ENCODE measurements around the gene OSMR. TPM values are rescaled to one million over a fixed set of nuclear protein-coding genes. Genes with fewer than 3 reads are reported as not detected.

OSMR gene
- total and polyA plus RNA-seq, 2 of the 13 experiments (the other 11 are each of a cell fraction or from before 2014, with no cell fraction given): 21.3 to 86.5 TPM

DNA sequence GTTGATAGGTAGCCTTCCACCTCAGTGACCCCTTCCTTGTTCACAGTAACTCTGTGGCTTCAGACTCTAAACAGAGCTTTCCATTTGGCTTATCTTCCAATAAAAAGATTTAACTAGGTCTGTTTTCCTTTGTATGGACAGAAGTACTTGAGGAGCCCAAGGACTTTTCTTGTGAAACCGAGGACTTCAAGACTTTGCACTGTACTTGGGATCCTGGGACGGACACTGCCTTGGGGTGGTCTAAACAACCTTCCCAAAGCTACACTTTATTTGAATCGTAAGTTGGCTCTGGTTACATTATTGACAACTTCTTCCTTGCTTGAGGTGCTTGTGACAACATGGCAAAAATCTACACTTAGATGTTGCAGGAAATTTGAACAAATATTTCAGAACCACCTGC lies 39.4 kb downstream of the OSMR start (continued):
- TF ChIP-seq ZNF3 (CRISPR knock-in tag; IDR thresholded peaks at IDR 0.05): no peak
- no peak for TF ChIP-seq PHF20 (CRISPR knock-in tag; IDR thresholded peaks at IDR 0.05)
- TF ChIP-seq ZNF790 (CRISPR knock-in tag; IDR thresholded peaks at IDR 0.05; ENCODE audit: borderline replicate concordance): no peak
- TF ChIP-seq ZNF251 (CRISPR knock-in tag; IDR thresholded peaks at IDR 0.05): no peak
- no peak for TF ChIP-seq GTF2F1 (IDR thresholded peaks at IDR 0.05; ENCODE audit: low read length)
- TF ChIP-seq, protein P1, sequence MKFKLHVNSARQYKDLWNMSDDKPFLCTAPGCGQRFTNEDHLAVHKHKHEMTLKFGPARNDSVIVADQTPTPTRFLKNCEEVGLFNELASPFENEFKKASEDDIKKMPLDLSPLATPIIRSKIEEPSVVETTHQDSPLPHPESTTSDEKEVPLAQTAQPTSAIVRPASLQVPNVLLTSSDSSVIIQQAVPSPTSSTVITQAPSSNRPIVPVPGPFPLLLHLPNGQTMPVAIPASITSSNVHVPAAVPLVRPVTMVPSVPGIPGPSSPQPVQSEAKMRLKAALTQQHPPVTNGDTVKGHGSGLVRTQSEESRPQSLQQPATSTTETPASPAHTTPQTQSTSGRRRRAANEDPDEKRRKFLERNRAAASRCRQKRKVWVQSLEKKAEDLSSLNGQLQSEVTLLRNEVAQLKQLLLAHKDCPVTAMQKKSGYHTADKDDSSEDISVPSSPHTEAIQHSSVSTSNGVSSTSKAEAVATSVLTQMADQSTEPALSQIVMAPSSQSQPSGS (CRISPR knock-in tag; IDR thresholded peaks at IDR 0.05): no peak
- TF ChIP-seq, protein P2, sequence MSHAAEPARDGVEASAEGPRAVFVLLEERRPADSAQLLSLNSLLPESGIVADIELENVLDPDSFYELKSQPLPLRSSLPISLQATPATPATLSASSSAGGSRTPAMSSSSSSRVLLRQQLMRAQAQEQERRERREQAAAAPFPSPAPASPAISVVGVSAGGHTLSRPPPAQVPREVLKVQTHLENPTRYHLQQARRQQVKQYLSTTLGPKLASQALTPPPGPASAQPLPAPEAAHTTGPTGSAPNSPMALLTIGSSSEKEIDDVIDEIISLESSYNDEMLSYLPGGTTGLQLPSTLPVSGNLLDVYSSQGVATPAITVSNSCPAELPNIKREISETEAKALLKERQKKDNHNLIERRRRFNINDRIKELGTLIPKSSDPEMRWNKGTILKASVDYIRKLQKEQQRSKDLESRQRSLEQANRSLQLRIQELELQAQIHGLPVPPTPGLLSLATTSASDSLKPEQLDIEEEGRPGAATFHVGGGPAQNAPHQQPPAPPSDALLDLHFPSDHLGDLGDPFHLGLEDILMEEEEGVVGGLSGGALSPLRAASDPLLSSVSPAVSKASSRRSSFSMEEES (CRISPR knock-in tag; IDR thresholded peaks at IDR 0.05): no peak
- TF ChIP-seq MTF2 (CRISPR knock-in tag; IDR thresholded peaks at IDR 0.05; ENCODE audit: borderline replicate concordance): no peak

DNA sequence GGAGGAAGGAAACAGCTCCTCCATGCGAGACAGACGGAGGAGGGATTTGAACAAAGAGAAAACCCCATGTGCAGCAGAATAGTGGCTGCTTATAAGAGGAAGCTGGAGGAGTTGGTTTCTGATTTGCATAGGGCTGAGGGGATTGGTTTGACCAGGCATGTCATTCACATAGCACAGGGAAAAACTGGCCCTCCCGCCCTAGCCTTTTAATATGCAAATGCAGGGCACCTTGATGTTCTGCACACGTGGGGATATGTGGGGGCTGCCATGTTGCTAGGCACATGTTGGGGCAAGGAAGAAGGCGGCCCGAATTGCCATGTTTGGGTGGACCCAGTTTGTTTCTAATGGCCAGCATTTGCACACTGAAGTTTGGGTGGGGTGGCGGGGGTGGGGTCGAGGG lies 42.2 kb downstream of the OSMR start:
- intact Hi-C loops (cut with micrococcal nuclease; ENCODE audit: unreplicated experiment): no loop called here
- ChIA-PET CTCF (ENCODE audit: low intra/inter-chr PET ratio, low total read pairs) (no interaction called here), POLR2A (no interaction called here)
- Histone ChIP-seq H3K4me2 (ENCODE audit: low read depth, low read length) (no peak overlapping the region), H3K27ac (ENCODE audit: extremely low read length, insufficient read depth, low read length) (no peak overlapping the region), H3K79me2 (ENCODE audit: insufficient read depth, low read length) (no peaks in the 10 kb centered on the region), H3K36me3 (replicated peaks in 1 of 2; ENCODE audit: control insufficient read depth in 1 of 2, insufficient read depth in 2 of 2, low read length in 2 of 2) (peaks cover 17 to 39% of the 10 kb centered on the region in 2 experiments), H3K4me3 (replicated peaks in 1 of 3; ENCODE audit: insufficient read depth in 1 of 3, low read depth in 2 of 3, low read length in 3 of 3) (no peak overlapping the region), H3K4me1 (ENCODE audit: insufficient read depth, low read length) (no peaks in the 10 kb centered on the region), H3K9me3 (ENCODE audit: low read length) (no peaks in the 10 kb centered on the region), H2AFZ (ENCODE audit: low read length) (no peak overlapping the region), H3K9ac (ENCODE audit: insufficient read depth, low read depth, low read length) (no peak overlapping the region), H3K27me3 (ENCODE audit: control insufficient read depth in 1 of 2, insufficient read depth in 2 of 2, low read length in 2 of 2) (no peaks in the 10 kb centered on the region), H4K20me1 (ENCODE audit: insufficient read depth, low read length) (no peaks in the 10 kb centered on the region; the same call in 1 of the 2 replicates)
- no peak for FAIRE-seq
- 97% methylated on average over 8 of the region's 8 CpGs for WGBS (ENCODE audit: low lambda C conversion rate)
- BruUV-seq (replicated peaks): no TSS peak
- no peak for ATAC-seq
- in situ Hi-C loops (cut with HindIII; ENCODE audit: extremely low pct_ligation_motif_present, low pct_unique_long_range_greater_than_20kb): no loop called here
- no peak for DNase-seq (ENCODE audit: low spot score)
- TF ChIP-seq HNRNPH1 (optimal IDR thresholded peaks at IDR 0.05; ENCODE audit: low read depth, low read length): no peak
- TF ChIP-seq, protein P3, sequence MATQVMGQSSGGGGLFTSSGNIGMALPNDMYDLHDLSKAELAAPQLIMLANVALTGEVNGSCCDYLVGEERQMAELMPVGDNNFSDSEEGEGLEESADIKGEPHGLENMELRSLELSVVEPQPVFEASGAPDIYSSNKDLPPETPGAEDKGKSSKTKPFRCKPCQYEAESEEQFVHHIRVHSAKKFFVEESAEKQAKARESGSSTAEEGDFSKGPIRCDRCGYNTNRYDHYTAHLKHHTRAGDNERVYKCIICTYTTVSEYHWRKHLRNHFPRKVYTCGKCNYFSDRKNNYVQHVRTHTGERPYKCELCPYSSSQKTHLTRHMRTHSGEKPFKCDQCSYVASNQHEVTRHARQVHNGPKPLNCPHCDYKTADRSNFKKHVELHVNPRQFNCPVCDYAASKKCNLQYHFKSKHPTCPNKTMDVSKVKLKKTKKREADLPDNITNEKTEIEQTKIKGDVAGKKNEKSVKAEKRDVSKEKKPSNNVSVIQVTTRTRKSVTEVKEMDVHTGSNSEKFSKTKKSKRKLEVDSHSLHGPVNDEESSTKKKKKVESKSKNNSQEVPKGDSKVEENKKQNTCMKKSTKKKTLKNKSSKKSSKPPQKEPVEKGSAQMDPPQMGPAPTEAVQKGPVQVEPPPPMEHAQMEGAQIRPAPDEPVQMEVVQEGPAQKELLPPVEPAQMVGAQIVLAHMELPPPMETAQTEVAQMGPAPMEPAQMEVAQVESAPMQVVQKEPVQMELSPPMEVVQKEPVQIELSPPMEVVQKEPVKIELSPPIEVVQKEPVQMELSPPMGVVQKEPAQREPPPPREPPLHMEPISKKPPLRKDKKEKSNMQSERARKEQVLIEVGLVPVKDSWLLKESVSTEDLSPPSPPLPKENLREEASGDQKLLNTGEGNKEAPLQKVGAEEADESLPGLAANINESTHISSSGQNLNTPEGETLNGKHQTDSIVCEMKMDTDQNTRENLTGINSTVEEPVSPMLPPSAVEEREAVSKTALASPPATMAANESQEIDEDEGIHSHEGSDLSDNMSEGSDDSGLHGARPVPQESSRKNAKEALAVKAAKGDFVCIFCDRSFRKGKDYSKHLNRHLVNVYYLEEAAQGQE (IDR thresholded peaks at IDR 0.05; ENCODE audit: borderline replicate concordance in 1 of 2, low read depth in 1 of 2, low read length in 2 of 2): no peak
- TF ChIP-seq XBP1 (CRISPR knock-in tag; IDR thresholded peaks at IDR 0.05): no peak
- TF ChIP-seq SNAI1 (CRISPR knock-in tag; IDR thresholded peaks at IDR 0.05; ENCODE audit: borderline replicate concordance): no peak
- TF ChIP-seq DNMT1 (CRISPR knock-in tag; IDR thresholded peaks at IDR 0.05): no peak
- TF ChIP-seq ARNTL (CRISPR knock-in tag; IDR thresholded peaks at IDR 0.05): no peak
- TF ChIP-seq NPAS2 (CRISPR knock-in tag; IDR thresholded peaks at IDR 0.05; ENCODE audit: borderline replicate concordance): no peak
- TF ChIP-seq, protein P4, sequence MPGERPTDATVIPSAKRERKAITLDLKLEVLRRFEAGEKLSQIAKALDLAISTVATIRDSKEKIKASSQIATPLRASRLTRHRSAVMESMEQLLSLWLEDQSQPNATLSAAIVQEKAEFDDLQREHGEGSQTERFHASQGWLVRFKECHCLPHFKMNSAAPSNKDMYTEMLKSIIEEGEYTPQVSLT (CRISPR knock-in tag; IDR thresholded peaks at IDR 0.05; ENCODE audit: borderline replicate concordance, low read depth): no peak
- TF ChIP-seq SMARCC2 (IDR thresholded peaks at IDR 0.05): no peak
- no peak for TF ChIP-seq ZNF672 (CRISPR knock-in tag; IDR thresholded peaks at IDR 0.05)
